GM19239 (cell line): Measurements from ENCODE around the gene NUP133.

Experiments used
- DNase-seq: peaks from one replicate; pipeline ENCODE4 v3.0.0; 2011; ENCODE audit warnings: low spot score; ENCODE audit not compliant: insufficient read length
- FAIRE-seq: peaks from 2 replicates; lab custom pipeline; 2011; peaks lifted over from hg19 to GRCh38; lab: Jason Lieb, UNC

Gene NUP133

GRCh38 chr1:229507951-229508822 is at the start of gene NUP133:
NUP133 (minus strand) TSS chr1:229508341; CDS start chr1:229508249, 92 bp downstream.
- FAIRE-seq (peak; percentile 97), DNase-seq (peak; percentile 76)

- DNase-seq (peak; percentile 50), FAIRE-seq (peak; percentile 92)
These were observed 49.2 kb upstream of the NUP133 start for GRCh38 chr1:229557200-229557850.

GRCh38 chr1:229554886-229555621 is 46.9 kb upstream of the NUP133 start:
- no peak for DNase-seq
- no peak for FAIRE-seq

GRCh38 chr1:229553621-229554130 is 45.5 kb upstream of the NUP133 start:
- no peak for DNase-seq
- no peak for FAIRE-seq

- no peak for FAIRE-seq
- no peak for DNase-seq
These were observed 44.6 kb upstream of the NUP133 start for GRCh38 chr1:229552732-229553131.

- FAIRE-seq: no peak
These were observed 42.8 kb upstream of the NUP133 start for GRCh38 chr1:229550812-229551567.

GRCh38 chr1:229547542-229547941 is 39.4 kb upstream of the NUP133 start:
- no peak for DNase-seq

More at GRCh38 chr1:229550812-229551567, 42.8 kb upstream of the NUP133 start:
- no peak for DNase-seq

GRCh38 chr1:229544587-229544986 is 36.4 kb upstream of the NUP133 start:
- FAIRE-seq: no peak
- no peak for DNase-seq

More at GRCh38 chr1:229547542-229547941, 39.4 kb upstream of the NUP133 start:
- FAIRE-seq: no peak

GRCh38 chr1:229539863-229540506 is 31.8 kb upstream of the NUP133 start:
- FAIRE-seq (no peak), DNase-seq (no peak)

- FAIRE-seq (no peak), DNase-seq (no peak)
These were observed 30.8 kb upstream of the NUP133 start for GRCh38 chr1:229538945-229539344.

GRCh38 chr1:229537894-229538293 is 29.8 kb upstream of the NUP133 start:
- no peak for DNase-seq
- FAIRE-seq: no peak

- DNase-seq (no peak), FAIRE-seq (no peak)
These were observed 28.8 kb upstream of the NUP133 start for GRCh38 chr1:229536982-229537381.

GRCh38 chr1:229535230-229535629 is 27.1 kb upstream of the NUP133 start:
- DNase-seq (no peak), FAIRE-seq (no peak)

- DNase-seq (no peak), FAIRE-seq (no peak)
These were observed 23.2 kb upstream of the NUP133 start for GRCh38 chr1:229531326-229531725.

- no peak for FAIRE-seq
These were observed 21.5 kb upstream of the NUP133 start for GRCh38 chr1:229529639-229530038.

GRCh38 chr1:229526695-229527094 is 18.6 kb upstream of the NUP133 start:
- no peak for FAIRE-seq

More at GRCh38 chr1:229529639-229530038, 21.5 kb upstream of the NUP133 start:
- DNase-seq: no peak

GRCh38 chr1:229523052-229523451 is 14.9 kb upstream of the NUP133 start:
- DNase-seq (no peak), FAIRE-seq (no peak)

More at GRCh38 chr1:229526695-229527094, 18.6 kb upstream of the NUP133 start:
- DNase-seq: no peak

GRCh38 chr1:229514578-229515275 is 6.6 kb upstream of the NUP133 start:
- DNase-seq (peak; percentile 29), FAIRE-seq (peak; percentile 79)
